ENCODE results near the gene ANGPTL1. TPM values are rescaled to one million over a fixed set of nuclear protein-coding genes. Genes with fewer than 3 reads are reported as not detected.

ANGPTL1 gene
- total and polyA plus RNA-seq, 2 experiments from 2014 or later, result 3.5 to 3.6 TPM

DNA sequence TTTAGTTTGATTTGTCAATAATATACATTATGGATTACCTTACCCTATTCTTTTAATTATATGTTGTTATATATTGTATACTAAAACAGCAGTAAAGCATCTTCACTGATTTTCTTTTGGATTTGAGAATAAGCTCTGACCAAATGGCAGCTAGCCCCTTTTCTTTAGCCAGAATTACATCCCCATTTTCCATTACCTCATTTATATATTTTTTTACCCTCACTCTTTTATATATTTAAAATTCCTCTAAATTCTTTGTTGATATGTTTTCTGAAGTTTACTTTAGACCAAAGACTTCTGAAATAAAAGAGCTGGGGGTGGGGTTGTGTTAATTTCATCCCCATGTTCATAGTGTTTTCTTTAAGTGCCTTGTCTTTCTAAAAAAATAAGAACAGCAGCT lies 24.6 kb downstream of the ANGPTL1 start:
- Histone ChIP-seq H3F3A (ENCODE audit: insufficient read depth) (peaks cover 26% of the 10 kb centered on the region), H4K20me1 (ENCODE audit: insufficient read depth) (no peaks in the 10 kb centered on the region), H3K27ac (no peak overlapping the region), H3K79me2 (ENCODE audit: insufficient read depth) (no peaks in the 10 kb centered on the region), H2AFZ (no peak overlapping the region), H3K4me2 (ENCODE audit: unreplicated experiment) (no peak overlapping the region), H3K9ac (no peak overlapping the region), H3K9me3 (ENCODE audit: low read depth) (no peaks in the 10 kb centered on the region), H3K36me3 (ENCODE audit: low read depth) (no peaks in the 10 kb centered on the region), H3K4me3 (no peak overlapping the region), H3K9me2 (ENCODE audit: insufficient read depth) (no peaks in the 10 kb centered on the region), H3K27me3 (replicated peaks; ENCODE audit: insufficient read depth) (no peaks in the 10 kb centered on the region), H3K4me1 (ENCODE audit: insufficient read depth) (peaks cover 14% of the 10 kb centered on the region; the same call in 1 of the 2 replicates)
- TF ChIP-seq EZH2 (IDR thresholded peaks at IDR 0.05; ENCODE audit: insufficient read depth, poor library complexity, severe bottlenecking), result no peak
- TF ChIP-seq EZH2phosphoT487 (IDR thresholded peaks at IDR 0.05; ENCODE audit: insufficient read depth, low read depth), result no peak
- DNase-seq, result no peak
- in situ Hi-C loops (cut with MboI), result no loop called here

DNA sequence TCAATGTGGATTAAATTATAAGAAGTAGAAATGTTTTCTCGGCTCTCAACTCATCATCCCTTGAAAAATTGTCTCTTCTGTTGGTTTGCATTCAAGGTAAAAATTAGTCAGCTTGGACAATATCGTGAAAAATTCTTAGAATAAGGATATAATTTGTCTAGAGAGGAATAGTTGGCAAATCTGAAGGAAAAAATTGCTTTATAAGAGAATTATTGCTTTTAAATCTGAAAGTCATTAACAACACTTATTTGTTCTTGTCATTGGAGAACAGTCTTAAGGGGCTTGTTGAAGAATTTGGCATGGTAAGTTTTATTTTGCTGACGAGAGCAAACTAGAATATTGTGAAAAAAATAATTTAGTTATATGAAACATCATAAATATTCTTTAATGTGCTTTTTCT lies 26.4 kb downstream of the ANGPTL1 start:
- TF ChIP-seq EZH2 (IDR thresholded peaks at IDR 0.05; ENCODE audit: insufficient read depth, poor library complexity, severe bottlenecking) (no peak), EZH2phosphoT487 (IDR thresholded peaks at IDR 0.05; ENCODE audit: insufficient read depth, low read depth) (no peak)
- Histone ChIP-seq H3K4me1 (ENCODE audit: insufficient read depth) (peaks cover 14% of the 10 kb centered on the region; the same call in 1 of the 2 replicates), H2AFZ (no peak overlapping the region), H4K20me1 (ENCODE audit: insufficient read depth) (no peaks in the 10 kb centered on the region), H3K79me2 (ENCODE audit: insufficient read depth) (no peaks in the 10 kb centered on the region), H3K9ac (no peak overlapping the region), H3K27ac (no peak overlapping the region), H3K4me3 (no peak overlapping the region), H3K36me3 (ENCODE audit: low read depth) (no peaks in the 10 kb centered on the region), H3K4me2 (ENCODE audit: unreplicated experiment) (no peak overlapping the region), H3K9me3 (ENCODE audit: low read depth) (no peaks in the 10 kb centered on the region), H3K9me2 (ENCODE audit: insufficient read depth) (no peaks in the 10 kb centered on the region), H3K27me3 (replicated peaks; ENCODE audit: insufficient read depth) (no peaks in the 10 kb centered on the region), H3F3A (ENCODE audit: insufficient read depth) (peaks cover 26% of the 10 kb centered on the region)
- no peak for DNase-seq
- in situ Hi-C loops (cut with MboI), result no loop called here
- 27 to 30% methylated on average over 3 of the region's 3 CpGs for WGBS, 2 experiments (ENCODE audit: low coverage in 1 of 2, low lambda C conversion rate in 2 of 2, missing lambda C conversion rate in 2 of 2)

DNA sequence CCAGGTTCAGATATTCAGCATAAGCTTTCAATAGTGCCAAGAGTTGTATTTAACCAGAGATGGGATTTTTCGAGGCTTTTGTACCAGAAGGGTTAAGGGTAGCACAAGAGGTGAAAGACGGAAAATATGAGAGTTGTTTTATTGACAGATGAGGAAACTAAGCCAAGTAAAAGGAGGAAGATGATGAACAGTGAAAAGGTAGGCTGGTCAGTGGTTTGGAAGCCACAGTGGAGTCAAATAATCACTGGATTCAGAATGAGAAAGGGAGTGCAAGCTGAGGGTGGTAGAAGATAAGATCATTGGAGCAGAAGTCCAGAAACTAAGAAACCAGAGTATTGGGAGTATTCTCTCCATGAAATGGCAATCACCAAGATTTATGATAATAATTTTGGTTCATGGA lies 45.7 kb downstream of the ANGPTL1 start:
- Histone ChIP-seq H3K36me3 (ENCODE audit: low read depth) (peaks cover 6% of the 10 kb centered on the region), H3K4me3 (no peak overlapping the region), H3K9ac (no peak overlapping the region), H3F3A (ENCODE audit: insufficient read depth) (no peaks in the 10 kb centered on the region), H4K20me1 (ENCODE audit: insufficient read depth) (no peaks in the 10 kb centered on the region), H2AFZ (no peak overlapping the region), H3K9me2 (ENCODE audit: insufficient read depth) (no peaks in the 10 kb centered on the region), H3K4me2 (ENCODE audit: unreplicated experiment) (no peak overlapping the region), H3K27ac (no peak overlapping the region), H3K27me3 (replicated peaks; ENCODE audit: insufficient read depth) (no peaks in the 10 kb centered on the region), H3K9me3 (ENCODE audit: low read depth) (no peaks in the 10 kb centered on the region), H3K4me1 (ENCODE audit: insufficient read depth) (no peaks in the 10 kb centered on the region; the same call in 1 of the 2 replicates), H3K79me2 (ENCODE audit: insufficient read depth) (peaks cover 16% of the 10 kb centered on the region)
- 92 to 97% methylated on average over 2 of the region's 2 CpGs for WGBS, 2 experiments (ENCODE audit: low coverage in 1 of 2, low lambda C conversion rate in 2 of 2, missing lambda C conversion rate in 2 of 2)
- in situ Hi-C loops (cut with MboI), result no loop called here
- DNase-seq, result no peak
- TF ChIP-seq EZH2 (IDR thresholded peaks at IDR 0.05; ENCODE audit: insufficient read depth, poor library complexity, severe bottlenecking) (no peak), EZH2phosphoT487 (IDR thresholded peaks at IDR 0.05; ENCODE audit: insufficient read depth, low read depth) (no peak)

DNA sequence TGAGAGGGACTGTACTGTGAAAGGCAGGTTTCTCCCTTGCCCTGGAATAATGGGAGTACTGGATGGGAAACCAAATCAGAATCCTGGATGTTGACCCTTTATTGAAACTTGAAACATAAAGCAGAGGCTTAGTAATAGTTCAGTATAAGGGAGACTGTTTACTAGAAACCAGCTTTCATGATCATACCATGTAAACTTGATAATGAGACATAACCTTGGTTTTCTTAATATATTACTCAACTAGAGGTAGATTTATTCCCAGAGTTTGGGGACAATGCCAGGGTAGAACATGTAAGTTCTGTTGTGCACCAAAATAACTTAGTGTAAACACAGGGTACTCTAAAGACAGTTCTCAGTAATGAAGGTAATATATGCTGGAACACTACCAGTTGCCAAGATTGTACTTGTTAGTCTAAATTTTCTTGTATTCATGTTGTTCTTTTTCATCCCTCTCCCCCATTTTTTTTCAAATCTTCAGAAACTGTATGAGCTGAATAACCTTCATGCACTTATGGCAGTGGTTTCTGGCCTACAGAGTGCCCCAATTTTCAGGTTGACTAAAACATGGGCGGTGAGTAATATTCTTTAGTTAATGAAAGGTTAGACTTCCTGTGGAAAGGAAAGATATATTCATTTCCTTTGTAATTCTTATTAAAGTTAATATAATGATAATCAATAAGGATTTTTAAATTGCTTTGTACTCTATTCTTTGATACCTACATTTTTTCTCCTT lies 49.6 kb downstream of the ANGPTL1 start:
- peaks cover 44% of the 10 kb centered on the region for H3K79me2 ChIP-seq (ENCODE audit: insufficient read depth)
- no peak overlapping the region for H2AFZ ChIP-seq
- no peak overlapping the region for H3K9ac ChIP-seq
- H4K20me1 ChIP-seq (ENCODE audit: insufficient read depth), result no peaks in the 10 kb centered on the region
- H3K4me1 ChIP-seq (ENCODE audit: insufficient read depth), result peaks cover 11% of the 10 kb centered on the region
- DNase-seq, result no peak
- H3K27me3 ChIP-seq (replicated peaks; ENCODE audit: insufficient read depth), result no peaks in the 10 kb centered on the region
- in situ Hi-C loops (cut with MboI), result no loop called here
- TF ChIP-seq EZH2phosphoT487 (IDR thresholded peaks at IDR 0.05; ENCODE audit: insufficient read depth, low read depth) (no peak), EZH2 (IDR thresholded peaks at IDR 0.05; ENCODE audit: insufficient read depth, poor library complexity, severe bottlenecking) (no peak)
- H3K4me2 ChIP-seq (ENCODE audit: unreplicated experiment), result no peak overlapping the region
- no peaks in the 10 kb centered on the region for H3K9me3 ChIP-seq (ENCODE audit: low read depth)
- no peak overlapping the region for H3K4me3 ChIP-seq
- WGBS, 2 experiments (ENCODE audit: low coverage in 1 of 2, low lambda C conversion rate in 2 of 2, missing lambda C conversion rate in 2 of 2), result 100% methylated on average over 1 of the region's 1 CpG
- no peaks in the 10 kb centered on the region for H3F3A ChIP-seq (ENCODE audit: insufficient read depth)
- no peaks in the 10 kb centered on the region for H3K9me2 ChIP-seq (ENCODE audit: insufficient read depth)
- peaks cover under 1% of the 10 kb centered on the region; the same call in 1 of the 2 replicates for H3K36me3 ChIP-seq (ENCODE audit: low read depth)
- no peak overlapping the region for H3K27ac ChIP-seq
